Upper lobe of left lung (tissue), 6 donors: Measurements from ENCODE around the gene JMJD6. TPM values are rescaled to one million over a fixed set of nuclear protein-coding genes. Genes with fewer than 3 reads are reported as not detected.
"Not testable (repeated sequence)": the region's sequence is repeated elsewhere in the genome, so short reads cannot be mapped to it uniquely, and the experiment has no call there.

Experiments
- ATAC-seq, 2 donors: fragments of 200-7000 bp; cut with Tn5 transposase; one replicate each; pipeline ENCODE4 v1.9.1; 2022; ENCODE audit warnings: mild to moderate bottlenecking in 2 of 2, moderate library complexity in 2 of 2; ENCODE audit not compliant: low FRiP score in 2 of 2
- DNase-seq, 2 donors: peaks; one replicate each; pipeline ENCODE4 v3.0.0-alpha.2; 2019 to 2020
- H3K27ac ChIP-seq, 4 donors: fragments of 200-600 bp; sonication (generic); one replicate each; pipeline ENCODE4 v1.5.1; 2016 to 2019
- H3K27me3 ChIP-seq, 4 donors: fragments of 200-600 bp; sonication (generic); one replicate each; pipeline ENCODE4 v1.5.1; 2017 to 2019
- H3K36me3 ChIP-seq, 4 donors: fragments of 200-600 bp; sonication (generic); one replicate each; pipeline ENCODE4 v1.5.1; 2016 to 2019
- H3K4me1 ChIP-seq, 4 donors: fragments of 200-600 bp; sonication (generic); one replicate each; pipeline ENCODE4 v1.5.1; 2018 to 2019
- H3K4me3 ChIP-seq, 4 donors: fragments of 200-600 bp; sonication (generic); one replicate each; pipeline ENCODE4 v1.5.1; 2017 to 2019; ENCODE audit warnings: mild to moderate bottlenecking in 2 of 4, moderate library complexity in 1 of 4
- H3K9me3 ChIP-seq, 4 donors: fragments of 200-600 bp; sonication (generic); one replicate each; pipeline ENCODE4 v1.5.1; 2018 to 2019
- EP300 ChIP-seq, 4 donors: sonication (generic); formaldehyde crosslinking; IDR thresholded peaks; one replicate each; pipeline ENCODE4 v1.5.1; 2017; ENCODE audit warnings: antibody characterized with exemption in 4 of 4, control low read depth in 2 of 4
- POLR2A ChIP-seq, 4 donors: fragments of 450-650 bp; IDR thresholded peaks; one replicate each; pipeline ENCODE4 v1.5.1; 2016 to 2017; ENCODE audit warnings: antibody characterized with exemption in 4 of 4, mild to moderate bottlenecking in 2 of 4
- POLR2AphosphoS5 ChIP-seq, 2 donors: sonication (generic); formaldehyde crosslinking; IDR thresholded peaks; one replicate each; pipeline ENCODE4 v1.5.1; 2017; ENCODE audit warnings: antibody characterized with exemption in 2 of 2
- WGBS, 2 donors: methylation state at CpG; one replicate each; pipeline ENCODE4 v1.1.5; 2017 to 2018; 5-methylcytosine and 5-hydroxymethylcytosine counted together
- total RNA-seq, 6 donors: library from RNA; depleted of rRNA in 4 of 6; stranded (reverse); fragments of >200 nt in 4 of 6; gene quantifications; one replicate each; pipeline versions ENCODE4 v1.1.0 to v1.2.1, GENCODE V29; 2016 to 2021
- TF ChIP-seq, protein P1 (sequence below), 6 experiments: fragments of 450-650 bp in 4 of 6; fragments of 200-600 bp in 2 of 6; sonication (generic) in 2 of 6; IDR thresholded peaks; one replicate each; pipeline ENCODE4 v1.5.1; 2016 to 2019; ENCODE audit warnings: antibody characterized with exemption in 6 of 6
- donor health status: DM: no; HTN: no; CAD: no; lungs with moderate emphysema.
- donor health status: DM: no; HTN: yes; CAD: no; lungs with severe emphysema.

The JMJD6 gene
- total RNA-seq, 6 donors from 2014 or later: 23.3 to 63.9 (median 31.0) TPM

DNA sequence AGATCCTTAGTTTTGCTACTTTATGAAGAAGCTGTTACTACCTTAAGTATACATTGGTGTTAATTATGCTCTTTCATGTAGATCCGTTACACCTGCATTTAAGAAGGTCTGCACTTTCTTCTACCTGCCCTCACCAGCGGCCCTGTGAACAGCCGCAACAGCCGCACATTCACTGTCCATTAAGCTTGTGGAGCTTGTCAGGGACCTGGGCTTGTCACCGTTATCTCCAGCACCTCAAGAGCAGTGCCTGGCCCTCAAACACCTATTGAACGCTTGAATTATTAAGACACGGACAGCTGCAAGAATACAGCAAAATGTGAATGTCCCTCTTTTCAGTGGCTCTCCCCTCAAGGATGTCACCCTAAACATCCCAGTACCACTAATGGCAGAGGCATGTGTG is 12.6 kb downstream of the JMJD6 start:
- TF ChIP-seq POLR2AphosphoS5 (IDR thresholded peaks at IDR 0.05): no peak
- no peak for TF ChIP-seq EP300 (IDR thresholded peaks at IDR 0.05)
- no peak for TF ChIP-seq POLR2A (IDR thresholded peaks at IDR 0.05)
- TF ChIP-seq, protein P1, sequence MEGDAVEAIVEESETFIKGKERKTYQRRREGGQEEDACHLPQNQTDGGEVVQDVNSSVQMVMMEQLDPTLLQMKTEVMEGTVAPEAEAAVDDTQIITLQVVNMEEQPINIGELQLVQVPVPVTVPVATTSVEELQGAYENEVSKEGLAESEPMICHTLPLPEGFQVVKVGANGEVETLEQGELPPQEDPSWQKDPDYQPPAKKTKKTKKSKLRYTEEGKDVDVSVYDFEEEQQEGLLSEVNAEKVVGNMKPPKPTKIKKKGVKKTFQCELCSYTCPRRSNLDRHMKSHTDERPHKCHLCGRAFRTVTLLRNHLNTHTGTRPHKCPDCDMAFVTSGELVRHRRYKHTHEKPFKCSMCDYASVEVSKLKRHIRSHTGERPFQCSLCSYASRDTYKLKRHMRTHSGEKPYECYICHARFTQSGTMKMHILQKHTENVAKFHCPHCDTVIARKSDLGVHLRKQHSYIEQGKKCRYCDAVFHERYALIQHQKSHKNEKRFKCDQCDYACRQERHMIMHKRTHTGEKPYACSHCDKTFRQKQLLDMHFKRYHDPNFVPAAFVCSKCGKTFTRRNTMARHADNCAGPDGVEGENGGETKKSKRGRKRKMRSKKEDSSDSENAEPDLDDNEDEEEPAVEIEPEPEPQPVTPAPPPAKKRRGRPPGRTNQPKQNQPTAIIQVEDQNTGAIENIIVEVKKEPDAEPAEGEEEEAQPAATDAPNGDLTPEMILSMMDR (IDR thresholded peaks at IDR 0.05): no peak
- no peak overlapping the region for H3K4me3 ChIP-seq
- DNase-seq (no peak), ATAC-seq (no peak)
- H3K9me3 ChIP-seq: no peaks in the 10 kb centered on the region
- 93 to 94% methylated on average over 7 of the region's 7 CpGs for WGBS, 2 donors
- no peaks in the 10 kb centered on the region for H3K27me3 ChIP-seq
- H3K4me1 ChIP-seq: peaks cover 35 to 60% (median 46%) of the 10 kb centered on the region in 4 donors
- peak overlapping the region in 1 of 4 donors; percentile 85 for H3K27ac ChIP-seq
- H3K36me3 ChIP-seq: peaks cover 6 to 56% (median 39%) of the 10 kb centered on the region in 4 donors

DNA sequence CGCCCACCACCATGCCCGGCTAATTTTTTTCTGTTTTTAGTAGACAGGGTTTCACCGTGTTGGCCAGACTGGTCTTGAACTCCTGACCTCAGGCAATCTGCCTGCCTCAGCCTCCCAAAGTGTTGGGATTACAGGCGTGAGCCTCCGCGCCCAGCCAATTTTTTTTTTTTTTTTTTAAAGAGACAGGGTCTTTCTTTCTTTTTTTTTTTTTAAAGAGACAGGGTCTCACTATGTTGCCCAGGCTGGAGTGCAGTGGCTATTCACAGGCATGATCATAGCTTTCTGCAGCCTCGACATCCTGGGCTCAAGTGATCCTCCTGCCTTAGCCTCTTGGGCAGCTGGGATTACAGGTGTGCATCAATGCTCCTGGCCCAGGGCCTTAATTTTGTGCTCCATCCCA is 14.1 kb downstream of the JMJD6 start:
- Histone ChIP-seq H3K36me3 (peaks cover 0 to 42% (median 24%) of the 10 kb centered on the region in 4 donors), H3K4me1 (peaks cover 45 to 70% (median 59%) of the 10 kb centered on the region in 4 donors), H3K27ac (peak overlapping the region in 2 of 4 donors; percentile 67 to 73)
- 70 to 75% methylated on average over 7 of the region's 7 CpGs for WGBS, 2 donors
- not testable (repeated sequence) for H3K9me3 ChIP-seq, H3K27me3 ChIP-seq, H3K4me3 ChIP-seq, ATAC-seq, DNase-seq

DNA sequence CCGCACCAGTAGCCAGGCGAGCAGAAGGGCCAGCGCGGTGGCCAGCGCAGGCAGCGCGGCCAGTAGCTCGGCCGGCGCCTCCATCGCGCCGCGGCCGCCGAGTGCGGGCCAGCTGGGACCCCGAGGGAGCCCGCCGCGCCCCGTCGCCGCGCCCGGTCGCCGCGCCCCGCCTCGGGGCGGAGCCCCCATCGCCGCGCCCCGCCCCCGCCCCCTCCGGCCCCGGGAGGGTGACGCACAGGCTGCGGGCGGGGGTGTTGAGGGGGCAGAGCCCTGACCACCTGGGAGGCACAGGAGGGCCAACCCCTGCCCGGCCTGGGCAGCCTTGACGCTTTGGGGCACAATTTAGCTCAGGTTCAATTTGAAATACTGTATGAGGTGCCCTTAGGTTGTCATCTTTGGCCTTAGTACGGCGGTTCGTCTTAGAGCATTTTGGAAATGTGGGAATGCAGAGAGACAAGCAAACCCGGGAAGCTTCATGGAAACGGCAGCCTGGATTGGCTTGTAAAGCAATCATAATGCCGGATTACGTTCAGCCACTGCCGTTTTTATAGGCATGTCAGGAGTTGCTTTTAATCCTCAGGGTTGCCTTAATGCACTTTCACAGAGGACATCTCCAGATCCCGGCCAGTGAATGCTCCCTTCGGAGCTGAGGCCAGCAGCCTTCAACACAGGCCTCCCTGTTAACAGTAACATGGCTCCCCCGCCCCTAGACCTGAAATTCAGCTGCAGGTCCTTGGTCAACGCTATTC is 15.4 kb downstream of the JMJD6 start, which contains the start of gene MXRA7:
Gene MXRA7, minus strand, starts transcription at position 103 of the 749 bp plus-strand sequence. Its CDS starts 19 bp downstream, at position 84.
- H3K4me3 ChIP-seq: peak within 1 kb of the TSS; percentile 66 to 86 (median 78)
- no peaks in the 10 kb centered on the region for H3K9me3 ChIP-seq
- H3K36me3 ChIP-seq: peaks cover 0 to 29% (median 13%) of the 10 kb centered on the region in 4 donors
- peaks cover 34 to 57% (median 47%) of the 10 kb centered on the region in 4 donors for H3K4me1 ChIP-seq
- peak; percentile 69 to 95 for DNase-seq
- TF ChIP-seq POLR2AphosphoS5 (IDR thresholded peaks at IDR 0.05) (peak in 1 of 2 donors; percentile 55), POLR2A (IDR thresholded peaks at IDR 0.05) (peak in 1 of 4 donors; percentile 22)
- TF ChIP-seq, protein P1 (IDR thresholded peaks at IDR 0.05): no peak
- H3K27ac ChIP-seq: peak within 1 kb of the TSS; percentile 83 to 94 (median 84)
- 19 to 20% methylated on average over 9 to 14 of the region's 56 CpGs for WGBS, 2 donors
- H3K27me3 ChIP-seq: no peaks in the 10 kb centered on the region
- peak; percentile 75 to 76 for ATAC-seq

DNA sequence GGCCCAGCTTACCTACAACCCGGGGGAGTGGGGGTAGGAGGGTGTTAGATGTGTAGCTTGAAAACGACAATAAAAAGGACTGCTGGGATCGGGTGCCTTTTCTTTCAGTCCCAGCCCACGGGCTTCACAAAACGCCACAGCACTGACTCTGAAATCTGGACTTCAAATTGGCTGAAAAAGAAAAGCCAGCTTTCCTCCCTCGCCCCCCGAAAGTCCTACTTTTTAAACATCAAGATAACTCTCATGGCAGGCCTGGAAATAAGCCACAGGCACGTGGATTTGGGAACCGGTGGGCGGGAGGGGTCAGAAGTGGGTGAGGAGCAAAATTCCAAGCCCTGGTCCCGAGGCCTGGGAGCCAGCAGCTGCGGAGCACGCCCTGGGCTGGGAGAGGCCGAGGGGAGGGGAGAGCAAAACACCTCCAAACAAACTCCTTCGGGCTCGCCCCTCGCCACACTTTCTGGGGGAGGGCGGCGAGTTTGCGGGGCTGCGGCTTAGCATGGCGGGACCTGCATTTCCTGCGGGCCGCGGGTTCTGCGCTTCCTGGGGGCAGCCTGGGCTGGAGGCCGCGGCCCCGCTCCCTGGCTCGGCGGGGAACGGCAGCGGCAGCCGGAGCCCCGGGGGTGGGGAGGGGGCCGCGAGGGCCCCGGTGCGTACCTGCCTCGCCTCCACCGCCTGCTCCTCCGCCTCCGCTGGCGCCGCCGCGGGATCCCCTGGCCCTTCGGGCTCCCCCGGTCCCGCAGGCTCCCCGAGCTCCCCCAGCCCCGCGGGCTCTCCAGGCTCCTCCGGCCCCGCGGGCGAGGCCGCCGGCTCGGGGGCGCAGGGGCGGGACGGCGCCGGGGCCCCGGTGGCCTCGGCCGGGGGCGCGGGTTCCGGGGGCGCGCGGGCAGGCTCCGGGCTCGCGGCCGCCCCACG is 16.2 kb downstream of the JMJD6 start:
- peak in 1 of 2 donors; percentile 14 for TF ChIP-seq POLR2AphosphoS5 (IDR thresholded peaks at IDR 0.05)
- WGBS, 2 donors: 17 to 22% methylated on average over 17 to 18 of the region's 79 CpGs
- Histone ChIP-seq H3K4me1 (peaks cover 29 to 49% (median 40%) of the 10 kb centered on the region in 4 donors), H3K36me3 (peaks cover 0 to 21% (median 8%) of the 10 kb centered on the region in 4 donors), H3K27ac (peak overlapping the region; percentile 83 to 94 (median 84)), H3K4me3 (peak overlapping the region; percentile 66 to 86 (median 78))
- DNase-seq (peak in 1 of 2 donors; percentile 86), ATAC-seq (peak in 1 of 2 donors; percentile 32)
- H3K27me3 ChIP-seq, H3K9me3 ChIP-seq: not testable (repeated sequence)

DNA sequence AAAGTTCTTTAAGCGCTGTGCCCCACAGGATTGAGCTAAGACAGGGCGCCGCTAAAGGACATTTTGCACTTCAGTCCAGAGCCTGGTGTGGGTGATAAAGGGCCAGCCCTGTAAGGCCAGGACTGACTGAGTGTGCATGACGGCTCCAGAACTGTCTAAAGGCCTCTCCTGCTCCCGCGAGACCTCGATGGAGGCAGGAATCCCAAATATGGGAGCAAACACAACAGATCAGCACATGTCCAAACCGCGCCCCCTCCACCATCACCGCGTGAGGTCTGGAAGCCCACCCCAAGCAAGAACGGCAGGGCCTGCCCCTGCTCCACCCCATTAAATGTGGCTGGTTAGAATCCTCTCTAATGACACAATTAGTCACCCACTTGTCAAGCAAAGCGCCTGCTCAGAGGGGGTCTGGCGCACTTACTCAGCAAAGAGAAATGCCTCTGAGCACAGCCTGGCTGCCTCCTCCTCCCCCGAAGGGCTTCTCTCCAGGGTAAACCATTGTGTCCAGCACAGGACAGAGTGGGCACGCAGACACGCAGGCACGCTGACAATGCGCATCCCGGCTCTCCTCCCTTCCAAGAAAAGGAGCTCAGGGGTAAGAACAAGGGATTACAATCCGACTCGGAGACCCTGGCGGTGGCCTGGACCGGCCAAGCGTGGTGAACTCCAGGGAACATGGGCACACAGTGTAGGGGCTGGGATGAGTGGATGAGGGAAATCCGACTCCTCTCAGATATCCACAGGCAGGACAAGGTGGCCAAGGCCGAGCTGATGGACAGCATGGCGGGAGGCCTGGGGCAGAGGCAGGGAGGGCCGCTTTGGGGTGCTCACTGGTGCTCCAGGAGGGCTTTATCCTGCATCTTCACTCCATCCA is 17.1 kb downstream of the JMJD6 start:
- Histone ChIP-seq H3K27me3 (no peaks in the 10 kb centered on the region), H3K4me3 (peak overlapping the region; percentile 33 to 82 (median 70)), H3K9me3 (no peaks in the 10 kb centered on the region), H3K4me1 (peaks cover 22 to 42% (median 35%) of the 10 kb centered on the region in 4 donors), H3K27ac (peak overlapping the region; percentile 83 to 94 (median 84)), H3K36me3 (peaks cover 0 to 18% (median 7%) of the 10 kb centered on the region in 4 donors)
- 57 to 69% methylated on average over 19 to 29 of the region's 29 CpGs for WGBS, 2 donors
- no peak for TF ChIP-seq EP300 (IDR thresholded peaks at IDR 0.05)
- TF ChIP-seq, protein P1 (IDR thresholded peaks at IDR 0.05): no peak
- peak in 2 of 4 donors; percentile 9 to 18 for TF ChIP-seq POLR2A (IDR thresholded peaks at IDR 0.05)
- TF ChIP-seq POLR2AphosphoS5 (IDR thresholded peaks at IDR 0.05): peak; percentile 42 to 58
- ATAC-seq (peak; percentile 82), DNase-seq (peak; percentile 55 to 79)
